Measurements from ENCODE around the gene PRKCZ. TPM values are rescaled to one million over a fixed set of nuclear protein-coding genes. Genes with fewer than 3 reads are reported as not detected.

PRKCZ gene
- total and polyA plus RNA-seq, 4 donors, result 4.8 to 9.9 (median 8.4) TPM

GRCh38 chr1:2174348-2175054 lies 124.3 kb downstream of the PRKCZ start:
- peak; percentile 60 for TF ChIP-seq CTCF (IDR thresholded peaks at IDR 0.05; ENCODE audit: low read depth, low read length, missing input control)
- TF ChIP-seq RAD21 (IDR thresholded peaks at IDR 0.05), result peak in 1 of 2 donors; percentile 77
- TF ChIP-seq YY1 (IDR thresholded peaks at IDR 0.05), result no peak
- Histone ChIP-seq H3K36me3 (ENCODE audit: control insufficient read depth in 4 of 4, insufficient read depth in 3 of 4, low read depth in 1 of 4, low read length in 3 of 4) (peaks cover 0 to 22% (median 9%) of the 10 kb centered on the region in 4 donors), H3K9ac (ENCODE audit: low read depth in 1 of 2, low read length in 2 of 2) (no peak overlapping the region), H3K27ac (ENCODE audit: low read depth in 1 of 2, low read length in 2 of 2) (no peak overlapping the region), H3K9me3 (ENCODE audit: control insufficient read depth in 4 of 4, low read length in 3 of 4) (no peaks in the 10 kb centered on the region), H3K4me3 (ENCODE audit: low read depth in 1 of 3, low read length in 3 of 3) (no peak overlapping the region), H3K27me3 (ENCODE audit: control insufficient read depth in 4 of 4, insufficient read depth in 4 of 4, low read length in 3 of 4) (no peaks in the 10 kb centered on the region), H3K4me1 (ENCODE audit: control insufficient read depth in 4 of 4, insufficient read depth in 4 of 4, low read length in 3 of 4) (no peaks in the 10 kb centered on the region)
- no peak for DNase-seq (ENCODE audit: low spot score)
- WGBS, result 60% methylated on average over 31 of the region's 31 CpGs

- TF ChIP-seq, protein P1, sequence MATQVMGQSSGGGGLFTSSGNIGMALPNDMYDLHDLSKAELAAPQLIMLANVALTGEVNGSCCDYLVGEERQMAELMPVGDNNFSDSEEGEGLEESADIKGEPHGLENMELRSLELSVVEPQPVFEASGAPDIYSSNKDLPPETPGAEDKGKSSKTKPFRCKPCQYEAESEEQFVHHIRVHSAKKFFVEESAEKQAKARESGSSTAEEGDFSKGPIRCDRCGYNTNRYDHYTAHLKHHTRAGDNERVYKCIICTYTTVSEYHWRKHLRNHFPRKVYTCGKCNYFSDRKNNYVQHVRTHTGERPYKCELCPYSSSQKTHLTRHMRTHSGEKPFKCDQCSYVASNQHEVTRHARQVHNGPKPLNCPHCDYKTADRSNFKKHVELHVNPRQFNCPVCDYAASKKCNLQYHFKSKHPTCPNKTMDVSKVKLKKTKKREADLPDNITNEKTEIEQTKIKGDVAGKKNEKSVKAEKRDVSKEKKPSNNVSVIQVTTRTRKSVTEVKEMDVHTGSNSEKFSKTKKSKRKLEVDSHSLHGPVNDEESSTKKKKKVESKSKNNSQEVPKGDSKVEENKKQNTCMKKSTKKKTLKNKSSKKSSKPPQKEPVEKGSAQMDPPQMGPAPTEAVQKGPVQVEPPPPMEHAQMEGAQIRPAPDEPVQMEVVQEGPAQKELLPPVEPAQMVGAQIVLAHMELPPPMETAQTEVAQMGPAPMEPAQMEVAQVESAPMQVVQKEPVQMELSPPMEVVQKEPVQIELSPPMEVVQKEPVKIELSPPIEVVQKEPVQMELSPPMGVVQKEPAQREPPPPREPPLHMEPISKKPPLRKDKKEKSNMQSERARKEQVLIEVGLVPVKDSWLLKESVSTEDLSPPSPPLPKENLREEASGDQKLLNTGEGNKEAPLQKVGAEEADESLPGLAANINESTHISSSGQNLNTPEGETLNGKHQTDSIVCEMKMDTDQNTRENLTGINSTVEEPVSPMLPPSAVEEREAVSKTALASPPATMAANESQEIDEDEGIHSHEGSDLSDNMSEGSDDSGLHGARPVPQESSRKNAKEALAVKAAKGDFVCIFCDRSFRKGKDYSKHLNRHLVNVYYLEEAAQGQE (IDR thresholded peaks at IDR 0.05), result no peak
- no peak for TF ChIP-seq FOXA2 (IDR thresholded peaks at IDR 0.05)
- no peak for TF ChIP-seq CTCF (IDR thresholded peaks at IDR 0.05; ENCODE audit: low read depth, low read length, missing input control)
- H3K9me3 ChIP-seq (ENCODE audit: control insufficient read depth in 4 of 4, low read length in 3 of 4), result no peaks in the 10 kb centered on the region
- no peak for DNase-seq (ENCODE audit: low spot score)
- peaks cover 0 to 22% (median 9%) of the 10 kb centered on the region in 4 donors for H3K36me3 ChIP-seq (ENCODE audit: control insufficient read depth in 4 of 4, insufficient read depth in 3 of 4, low read depth in 1 of 4, low read length in 3 of 4)
- no peaks in the 10 kb centered on the region for H3K4me1 ChIP-seq (ENCODE audit: control insufficient read depth in 4 of 4, insufficient read depth in 4 of 4, low read length in 3 of 4)
- no peak overlapping the region for H3K4me3 ChIP-seq (ENCODE audit: low read depth in 1 of 3, low read length in 3 of 3)
- no peak overlapping the region for H3K27ac ChIP-seq (ENCODE audit: low read depth in 1 of 2, low read length in 2 of 2)
- H3K27me3 ChIP-seq (ENCODE audit: control insufficient read depth in 4 of 4, insufficient read depth in 4 of 4, low read length in 3 of 4), result no peaks in the 10 kb centered on the region
- H3K9ac ChIP-seq (ENCODE audit: low read depth in 1 of 2, low read length in 2 of 2), result no peak overlapping the region
- WGBS, result 90% methylated on average over 9 of the region's 9 CpGs
These were observed 124.8 kb downstream of the PRKCZ start for GRCh38 chr1:2175055-2175414.

GRCh38 chr1:2175681-2176454 lies 125.7 kb downstream of the PRKCZ start:
- H3K4me1 ChIP-seq (ENCODE audit: control insufficient read depth in 4 of 4, insufficient read depth in 4 of 4, low read length in 3 of 4), result no peaks in the 10 kb centered on the region
- WGBS, result 95% methylated on average over 42 of the region's 42 CpGs
- H3K9me3 ChIP-seq (ENCODE audit: control insufficient read depth in 4 of 4, low read length in 3 of 4), result no peaks in the 10 kb centered on the region
- no peak for DNase-seq (ENCODE audit: low spot score)
- no peak overlapping the region for H3K27ac ChIP-seq (ENCODE audit: low read depth in 1 of 2, low read length in 2 of 2)
- no peak overlapping the region for H3K4me3 ChIP-seq (ENCODE audit: low read depth in 1 of 3, low read length in 3 of 3)
- H3K27me3 ChIP-seq (ENCODE audit: control insufficient read depth in 4 of 4, insufficient read depth in 4 of 4, low read length in 3 of 4), result no peaks in the 10 kb centered on the region
- peaks cover 0 to 22% (median 7%) of the 10 kb centered on the region in 4 donors for H3K36me3 ChIP-seq (ENCODE audit: control insufficient read depth in 4 of 4, insufficient read depth in 3 of 4, low read depth in 1 of 4, low read length in 3 of 4)
- H3K9ac ChIP-seq (ENCODE audit: low read depth in 1 of 2, low read length in 2 of 2), result no peak overlapping the region
- TF ChIP-seq HNF4A (conservative IDR thresholded peaks at IDR 0.05), result no peak
- TF ChIP-seq RAD21 (IDR thresholded peaks at IDR 0.05), result no peak
- TF ChIP-seq CTCF (IDR thresholded peaks at IDR 0.05; ENCODE audit: low read depth, low read length, missing input control), result no peak
- TF ChIP-seq, protein P2, sequence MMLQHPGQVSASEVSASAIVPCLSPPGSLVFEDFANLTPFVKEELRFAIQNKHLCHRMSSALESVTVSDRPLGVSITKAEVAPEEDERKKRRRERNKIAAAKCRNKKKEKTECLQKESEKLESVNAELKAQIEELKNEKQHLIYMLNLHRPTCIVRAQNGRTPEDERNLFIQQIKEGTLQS (IDR thresholded peaks at IDR 0.05), result no peak
- no peak for TF ChIP-seq GABPA (IDR thresholded peaks at IDR 0.05 in 1 of 2, conservative IDR thresholded peaks at IDR 0.05 in 1 of 2)
- TF ChIP-seq RXRA (IDR thresholded peaks at IDR 0.05), result no peak
- no peak for TF ChIP-seq SP1 (IDR thresholded peaks at IDR 0.05)
- no peak for TF ChIP-seq FOXA2 (IDR thresholded peaks at IDR 0.05)
